Pericardium fibroblast (primary cell): ENCODE data around the gene UBALD1. TPM values are rescaled to one million over a fixed set of nuclear protein-coding genes. Genes with fewer than 3 reads are reported as not detected.

Source experiments
- total RNA-seq: library from RNA; depleted of rRNA; stranded (reverse); fragments of >200 nt; gene quantifications from 2 replicates; pipeline ENCODE4 v1.2.3, GENCODE V29; 2015

The UBALD1 gene
- total RNA-seq, result 14.2 and 15.4 TPM in 2 replicates

GRCh38 chr16:4614571-4615383 lies at the start of gene UBALD1:
UBALD1 (minus strand) TSS chr16:4614888; CDS start chr16:4614797, 91 bp downstream.

DNA sequence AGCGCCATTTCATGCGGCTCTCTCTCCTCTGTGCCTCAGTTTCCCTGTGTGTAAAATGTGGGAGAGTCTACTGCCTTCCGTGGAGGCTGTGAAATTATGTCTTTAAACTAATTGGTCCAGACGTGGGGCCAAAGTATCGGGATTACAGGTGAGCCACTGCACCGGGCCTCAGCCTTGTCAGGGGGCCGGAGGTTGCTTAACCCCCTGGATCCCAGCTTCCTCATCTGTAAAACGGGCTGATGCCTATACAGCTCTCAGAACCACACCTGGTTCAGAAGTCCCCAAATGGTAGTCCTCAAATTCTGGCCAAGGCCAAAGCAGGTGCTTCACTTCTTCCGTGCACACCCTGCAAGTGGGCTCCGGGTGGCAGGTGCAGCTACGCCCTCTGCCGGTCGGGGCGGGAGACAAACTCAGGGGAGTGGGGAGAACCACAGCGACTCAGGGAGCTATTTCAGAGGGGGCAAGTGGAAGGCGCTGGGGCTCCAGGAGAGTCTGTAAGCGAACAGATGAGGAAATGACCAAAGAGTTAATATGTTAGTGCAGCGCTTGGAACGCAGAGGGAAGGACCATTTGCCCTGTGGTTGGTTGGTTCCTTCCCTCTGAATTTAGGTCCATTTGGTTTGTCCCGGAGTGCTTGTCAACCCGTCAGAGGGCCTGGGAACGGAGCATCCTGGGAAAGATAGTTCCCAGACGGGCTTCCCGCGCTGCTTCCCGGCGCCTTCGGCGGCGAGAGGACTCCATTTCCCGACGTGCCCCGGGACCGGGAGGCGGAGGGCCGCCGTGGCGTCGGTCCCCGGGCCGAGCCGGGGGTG lies 9.5 kb upstream of the UBALD1 start, which contains the start of gene MGRN1:
Gene MGRN1, plus strand, starts transcription at position 812 of the 812 bp plus-strand sequence. CDS start 135 bp downstream, outside the sequence.

Other genes starting within 250 kb of the UBALD1 start
- gene VASN, start 243.0 kb downstream of the UBALD1 start, total RNA-seq, result 214 and 253 TPM in 2 replicates
- 8.2 and 18.6 TPM in 2 replicates for gene CORO7, start 198.3 kb downstream of the UBALD1 start, total RNA-seq
- gene DNAJA3, start 189.0 kb downstream of the UBALD1 start, total RNA-seq, result 26.0 and 32.7 TPM in 2 replicates
- 54.6 and 55.6 TPM in 2 replicates for gene NMRAL1, start 140.3 kb downstream of the UBALD1 start, total RNA-seq
- gene HMOX2, start 138.5 kb downstream of the UBALD1 start, total RNA-seq, result 39.6 and 52.2 TPM in 2 replicates
- gene CDIP1, start 76.1 kb downstream of the UBALD1 start, total RNA-seq, result 16.5 and 18.2 TPM in 2 replicates
- gene C16orf96, start 58.5 kb downstream of the UBALD1 start, total RNA-seq, result 0.09 TPM in 1 of 2 replicates, not detected in the other
- gene MGRN1, start 9.9 kb upstream of the UBALD1 start, total RNA-seq, result 23.9 and 31.6 TPM in 2 replicates
- 22.4 and 24.9 TPM in 2 replicates for gene NUDT16L1, start 78.7 kb upstream of the UBALD1 start, total RNA-seq
- gene ANKS3, start 119.4 kb upstream of the UBALD1 start, total RNA-seq, result 10.4 and 16.0 TPM in 2 replicates
- 0.09 and 5.1 TPM in 2 replicates for gene DNAAF8, start 119.6 kb upstream of the UBALD1 start, total RNA-seq
- gene ZNF500, start 152.3 kb upstream of the UBALD1 start, total RNA-seq, result 6.0 and 9.5 TPM in 2 replicates
- gene SEPTIN12, start 173.5 kb upstream of the UBALD1 start, total RNA-seq, result not detected in 2 replicates
- not detected in 2 replicates for gene SMIM22, start 180.5 kb upstream of the UBALD1 start, total RNA-seq
- 15.2 and 42.6 TPM in 2 replicates for gene ROGDI, start 187.7 kb upstream of the UBALD1 start, total RNA-seq
- 23.7 and 31.3 TPM in 2 replicates for gene GLYR1, start 232.4 kb upstream of the UBALD1 start, total RNA-seq
- 26.7 and 33.5 TPM in 2 replicates for gene UBN1, start 232.6 kb upstream of the UBALD1 start, total RNA-seq